HCT116 (cell line): Measurements from ENCODE around the gene ARHGAP8. TPM values are rescaled to one million over a fixed set of nuclear protein-coding genes. Genes with fewer than 3 reads are reported as not detected.

ENCODE experiments used
- ATAC-seq: fragments of 200-7000 bp; cut with Tn5 transposase; 2 replicates; pipeline ENCODE4 v1.9.1; 2020; ENCODE audit warnings: mild to moderate bottlenecking, moderate library complexity
- BruUV-seq: library from RNA; stranded (reverse); fragments of 400-500 nt; replicated peaks from 2 replicates; lab custom pipeline; 2021; lab: Mats Ljungman, UMichigan
- CTCF ChIA-PET: fragments of 300-600 bp; sonication (Branson Sonifier 250); formaldehyde crosslinking; loops from one replicate; lab custom pipeline; 2021; ENCODE audit warnings: antibody characterized with exemption; lab: Charles Lee
- POLR2A ChIA-PET: fragments of 300-600, 350-600 bp; sonication (Branson Sonifier 250); formaldehyde crosslinking; loops from one replicate; lab custom pipeline; 2021; ENCODE audit warnings: antibody characterized with exemption; lab: Charles Lee
- RAD21 ChIA-PET, 2 experiments: fragments of 300-600 bp; sonication (Branson Sonifier 250); formaldehyde crosslinking; loops; one replicate each; lab custom pipeline; 2023; ENCODE audit warnings: low total read pairs in 2 of 2; ENCODE audit not compliant: uncharacterized antibody in 2 of 2, unreplicated experiment in 2 of 2, low non-redundant PET in 1 of 2; lab: Charles Lee
- DNase-seq: peaks from one replicate; pipeline ENCODE4 v3.0.0-alpha.2; 2010; ENCODE audit warnings: low read depth, low spot score
- H2AFZ ChIP-seq: fragments of 200-600 bp; shearing (Covaris generic), sonication (generic); 2 replicates; pipeline ENCODE4 v1.6.1; 2017; ENCODE audit warnings: low read depth, mixed run types, mixed read lengths, antibody characterized with exemption, low read length; ENCODE audit not compliant: poor library complexity, severe bottlenecking
- H3K27ac ChIP-seq: 2 replicates; pipeline ENCODE4 v1.5.1; 2012; ENCODE audit warnings: low read depth, low read length
- H3K27me3 ChIP-seq: fragments of 200-600 bp; sonication (generic); 2 replicates; pipeline ENCODE4 v1.6.1; 2016; ENCODE audit warnings: mixed run types, low read length, mixed read lengths; ENCODE audit not compliant: insufficient read depth
- H3K36me3 ChIP-seq, 2 experiments: fragments of 200-500 bp in 1 of 2; fragments of 200-600 bp in 1 of 2; sonication (Bioruptor generic) in 1 of 2; sonication (generic) in 1 of 2; 2 replicates each; pipeline versions ENCODE4 v1.5.1 to v1.6.1; 2014 to 2016; ENCODE audit warnings: low read length in 2 of 2, inconsistent platforms in 1 of 2, mixed read lengths in 1 of 2, mixed run types in 1 of 2; ENCODE audit not compliant: insufficient read depth in 2 of 2, control insufficient read depth in 1 of 2
- H3K4me1 ChIP-seq, 2 experiments: fragments of 200-600 bp in 1 of 2; sonication (generic) in 1 of 2; 2 replicates each; pipeline versions ENCODE4 v1.5.1 to v1.6.1; 2012 to 2017; ENCODE audit warnings: low read length in 2 of 2, inconsistent platforms in 1 of 2, mild to moderate bottlenecking in 1 of 2, mixed read lengths in 1 of 2, mixed run types in 1 of 2, moderate library complexity in 1 of 2; ENCODE audit not compliant: insufficient read depth in 2 of 2, control insufficient read depth in 1 of 2
- H3K4me2 ChIP-seq: fragments of 200-600 bp; sonication (generic); 2 replicates; pipeline ENCODE4 v1.6.1; 2017; ENCODE audit warnings: mixed run types, low read length, mixed read lengths
- H3K4me3 ChIP-seq, 2 experiments: fragments of 200-600 bp in 1 of 2; sonication (generic) in 1 of 2; replicated peaks in 1 of 2; 2 replicates each; pipeline ENCODE4 v1.5.1; 2011 to 2016; ENCODE audit warnings: low read length in 2 of 2, control low read depth in 1 of 2, low read depth in 1 of 2, mild to moderate bottlenecking in 1 of 2, mixed read lengths in 1 of 2, mixed run types in 1 of 2
- H3K79me2 ChIP-seq: fragments of 200-600 bp; sonication (generic); 2 replicates; pipeline ENCODE4 v1.6.1; 2017; ENCODE audit warnings: mild to moderate bottlenecking, mixed run types, low read length, moderate library complexity, mixed read lengths; ENCODE audit not compliant: insufficient read depth
- H3K9ac ChIP-seq: fragments of 200-600 bp; sonication (generic); 2 replicates; pipeline ENCODE4 v1.6.1; 2016; ENCODE audit warnings: low read length, mixed read lengths
- H3K9me2 ChIP-seq: fragments of 200-600 bp; sonication (generic), shearing (Covaris generic); 2 replicates; pipeline ENCODE4 v1.6.1; 2017; ENCODE audit warnings: mixed run types, mild to moderate bottlenecking, moderate library complexity; ENCODE audit not compliant: insufficient read depth
- H3K9me3 ChIP-seq, 2 experiments: fragments of 200-500 bp in 1 of 2; fragments of 200-600 bp in 1 of 2; sonication (Bioruptor generic) in 1 of 2; sonication (generic) in 1 of 2; 2 replicates each; pipeline ENCODE4 v1.6.1; 2014 to 2017; ENCODE audit warnings: low read length in 2 of 2, mixed read lengths in 2 of 2, inconsistent platforms in 1 of 2, low read depth in 1 of 2, mild to moderate bottlenecking in 1 of 2, mixed run types in 1 of 2, moderate library complexity in 1 of 2; ENCODE audit not compliant: control insufficient read depth in 1 of 2, insufficient read depth in 1 of 2
- H4K20me1 ChIP-seq: fragments of 200-600 bp; sonication (generic), shearing (Covaris generic); 2 replicates; pipeline ENCODE4 v1.6.1; 2017; ENCODE audit warnings: mixed run types, mild to moderate bottlenecking, moderate library complexity; ENCODE audit not compliant: insufficient read depth
- CBX3 ChIP-seq: IDR thresholded peaks from 2 replicates; pipeline ENCODE4 v1.6.1; 2012; ENCODE audit warnings: low read depth
- EGR1 ChIP-seq: IDR thresholded peaks from 2 replicates; pipeline ENCODE4 v1.6.1; 2012; ENCODE audit warnings: low read depth
- ELF1 ChIP-seq: IDR thresholded peaks from 2 replicates; pipeline ENCODE4 v1.6.1; 2012; ENCODE audit warnings: low read depth, borderline replicate concordance
- EZH2 ChIP-seq: fragments of 200-600 bp; sonication (generic); IDR thresholded peaks from 2 replicates; pipeline ENCODE4 v1.6.1; 2017; ENCODE audit warnings: antibody characterized with exemption, mixed run types
- EZH2phosphoT487 ChIP-seq: fragments of 200-600 bp; IDR thresholded peaks from 2 replicates; pipeline ENCODE4 v1.6.1; 2018; ENCODE audit warnings: antibody characterized with exemption, borderline replicate concordance
- FOSL1 ChIP-seq: IDR thresholded peaks from 2 replicates; pipeline ENCODE4 v1.6.1; 2012; ENCODE audit warnings: low read depth
- JUND ChIP-seq: IDR thresholded peaks from 2 replicates; pipeline ENCODE4 v1.6.1; 2012
- POLR2A ChIP-seq: IDR thresholded peaks from 2 replicates; pipeline ENCODE4 v1.7.0; 2011; ENCODE audit warnings: borderline replicate concordance; ENCODE audit not compliant: insufficient read depth, insufficient read length; ENCODE audit errors: extremely low read depth
- RAD21 ChIP-seq: IDR thresholded peaks from 2 replicates; pipeline ENCODE4 v1.6.1; 2012; ENCODE audit warnings: low read depth, mild to moderate bottlenecking
- SIN3A ChIP-seq: IDR thresholded peaks from 2 replicates; pipeline ENCODE4 v1.6.1; 2012; ENCODE audit warnings: low read depth
- SP1 ChIP-seq: IDR thresholded peaks from 2 replicates; pipeline ENCODE4 v1.6.1; 2012; ENCODE audit warnings: low read depth
- SRF ChIP-seq: IDR thresholded peaks from 2 replicates; pipeline ENCODE4 v1.6.1; 2012; ENCODE audit warnings: low read depth
- TCF7L2 ChIP-seq: IDR thresholded peaks from 2 replicates; pipeline ENCODE4 v1.7.0; 2011; ENCODE audit warnings: borderline replicate concordance, inconsistent platforms; ENCODE audit not compliant: insufficient read depth, insufficient read length; ENCODE audit errors: extremely low read depth
- YY1 ChIP-seq: IDR thresholded peaks from 2 replicates; pipeline ENCODE4 v1.6.1; 2011; ENCODE audit warnings: low read length, low read depth, moderate library complexity, mild to moderate bottlenecking; ENCODE audit not compliant: insufficient replicate concordance; ENCODE audit errors: extremely low read depth
- ZFX ChIP-seq: fragments of 450-650 bp; IDR thresholded peaks from 2 replicates; pipeline ENCODE4 v1.6.1; 2017
- ZNF274 ChIP-seq: fragments of 200-500 bp; sonication (Bioruptor generic); IDR thresholded peaks from 2 replicates; pipeline ENCODE4 v1.6.1; 2014; ENCODE audit warnings: mild to moderate bottlenecking, low read depth, low read length, inconsistent platforms
- intact Hi-C: fragments of 100-400 bp; cut with micrococcal nuclease; formaldehyde crosslinking; loops from 2 replicates; pipeline ENCODE4 v1.10.0; 2022
- total RNA-seq: library from RNA; stranded (reverse); gene quantifications from one replicate; pipeline ENCODE4 v1.2.1, GENCODE V29; 2021; ENCODE audit not compliant: unreplicated experiment
- TF ChIP-seq, protein P1 (sequence below): IDR thresholded peaks from 2 replicates; pipeline ENCODE4 v1.6.1; 2012
- TF ChIP-seq, protein P2 (sequence below): IDR thresholded peaks from 2 replicates; pipeline ENCODE4 v1.6.1; 2012; ENCODE audit warnings: low read depth
- TF ChIP-seq, protein P3 (sequence below), 3 experiments: fragments of 200-600 bp in 1 of 3; sonication (generic) in 1 of 3; IDR thresholded peaks in 2 of 3; conservative IDR thresholded peaks in 1 of 3; 2 replicates each; pipeline ENCODE4 v1.5.1; 2012 to 2017; ENCODE audit warnings: low read depth in 2 of 3, low read length in 2 of 3, antibody characterized with exemption in 1 of 3, borderline replicate concordance in 1 of 3, control low read depth in 1 of 3, mild to moderate bottlenecking in 1 of 3, mixed read lengths in 1 of 3, mixed run types in 1 of 3, moderate library complexity in 1 of 3; ENCODE audit not compliant: insufficient read depth in 1 of 3
- TF ChIP-seq, protein P4 (sequence below): IDR thresholded peaks from 2 replicates; pipeline ENCODE4 v1.6.1; 2012

Gene ARHGAP8
- total RNA-seq, 1 experiment from 2014 or later, result 67.5 TPM

DNA sequence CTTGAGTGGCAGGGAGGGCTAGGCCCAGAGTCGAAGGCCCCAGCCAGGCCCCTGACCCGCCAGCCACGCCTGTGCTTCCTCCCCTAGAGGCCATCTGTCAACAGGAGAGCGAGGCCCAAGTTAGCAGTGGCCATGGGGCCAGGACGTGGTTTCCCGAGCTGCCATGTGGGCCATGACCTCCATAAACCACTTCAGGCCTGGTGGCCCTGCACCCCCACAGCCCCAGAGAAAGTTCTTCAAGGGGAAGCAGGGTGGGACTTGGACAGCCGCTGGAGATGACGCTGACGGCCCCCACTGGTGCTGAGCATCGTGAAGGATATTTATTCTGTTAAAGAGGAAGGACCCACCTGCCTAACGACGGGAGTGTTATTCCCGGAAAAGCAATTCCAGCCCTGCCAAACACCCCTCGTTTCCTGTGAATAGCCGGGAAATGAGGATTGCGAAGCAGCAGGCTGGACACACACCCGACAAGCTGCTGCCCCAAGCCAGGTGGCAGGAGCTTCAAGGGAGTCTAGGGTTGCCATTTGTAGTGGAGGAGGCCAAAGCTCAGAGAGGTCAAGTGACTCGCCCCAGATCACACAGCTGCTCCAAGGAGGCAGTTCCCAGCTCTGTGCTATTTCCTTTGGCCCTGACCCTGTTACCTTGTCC, 37.5 kb upstream of the ARHGAP8 start:
- 0 out of 4 replicates have a peak, but pooled peaks cover 0 to 3% of the 10 kb centered on the region in 2 experiments for H3K36me3 ChIP-seq
- H3K4me2 ChIP-seq, result no peak overlapping the region
- no peak overlapping the region for H3K27ac ChIP-seq
- no peaks in the 10 kb centered on the region for H3K27me3 ChIP-seq
- no peak overlapping the region for H2AFZ ChIP-seq
- intact Hi-C loops, result no loop called here
- H3K79me2 ChIP-seq, result peaks cover 16% of the 10 kb centered on the region; the same call in 1 of the 2 replicates
- CTCF ChIA-PET, result no interaction called here
- no peaks in the 10 kb centered on the region for H4K20me1 ChIP-seq
- ATAC-seq (no peak), DNase-seq (no peak)
- H3K4me3 ChIP-seq, result no peak overlapping the region
- no peak overlapping the region for H3K9ac ChIP-seq
- RAD21 ChIA-PET, result no interaction called here
- H3K9me2 ChIP-seq, result no peaks in the 10 kb centered on the region
- TF ChIP-seq JUND, result no peak
- TF ChIP-seq FOSL1, result no peak
- TF ChIP-seq SP1, result no peak
- TF ChIP-seq, protein P1, sequence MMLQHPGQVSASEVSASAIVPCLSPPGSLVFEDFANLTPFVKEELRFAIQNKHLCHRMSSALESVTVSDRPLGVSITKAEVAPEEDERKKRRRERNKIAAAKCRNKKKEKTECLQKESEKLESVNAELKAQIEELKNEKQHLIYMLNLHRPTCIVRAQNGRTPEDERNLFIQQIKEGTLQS, result no peak
- no peak for TF ChIP-seq EZH2
- no peak for TF ChIP-seq POLR2A
- TF ChIP-seq, protein P2, sequence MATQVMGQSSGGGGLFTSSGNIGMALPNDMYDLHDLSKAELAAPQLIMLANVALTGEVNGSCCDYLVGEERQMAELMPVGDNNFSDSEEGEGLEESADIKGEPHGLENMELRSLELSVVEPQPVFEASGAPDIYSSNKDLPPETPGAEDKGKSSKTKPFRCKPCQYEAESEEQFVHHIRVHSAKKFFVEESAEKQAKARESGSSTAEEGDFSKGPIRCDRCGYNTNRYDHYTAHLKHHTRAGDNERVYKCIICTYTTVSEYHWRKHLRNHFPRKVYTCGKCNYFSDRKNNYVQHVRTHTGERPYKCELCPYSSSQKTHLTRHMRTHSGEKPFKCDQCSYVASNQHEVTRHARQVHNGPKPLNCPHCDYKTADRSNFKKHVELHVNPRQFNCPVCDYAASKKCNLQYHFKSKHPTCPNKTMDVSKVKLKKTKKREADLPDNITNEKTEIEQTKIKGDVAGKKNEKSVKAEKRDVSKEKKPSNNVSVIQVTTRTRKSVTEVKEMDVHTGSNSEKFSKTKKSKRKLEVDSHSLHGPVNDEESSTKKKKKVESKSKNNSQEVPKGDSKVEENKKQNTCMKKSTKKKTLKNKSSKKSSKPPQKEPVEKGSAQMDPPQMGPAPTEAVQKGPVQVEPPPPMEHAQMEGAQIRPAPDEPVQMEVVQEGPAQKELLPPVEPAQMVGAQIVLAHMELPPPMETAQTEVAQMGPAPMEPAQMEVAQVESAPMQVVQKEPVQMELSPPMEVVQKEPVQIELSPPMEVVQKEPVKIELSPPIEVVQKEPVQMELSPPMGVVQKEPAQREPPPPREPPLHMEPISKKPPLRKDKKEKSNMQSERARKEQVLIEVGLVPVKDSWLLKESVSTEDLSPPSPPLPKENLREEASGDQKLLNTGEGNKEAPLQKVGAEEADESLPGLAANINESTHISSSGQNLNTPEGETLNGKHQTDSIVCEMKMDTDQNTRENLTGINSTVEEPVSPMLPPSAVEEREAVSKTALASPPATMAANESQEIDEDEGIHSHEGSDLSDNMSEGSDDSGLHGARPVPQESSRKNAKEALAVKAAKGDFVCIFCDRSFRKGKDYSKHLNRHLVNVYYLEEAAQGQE, result no peak
- TF ChIP-seq, protein P3, sequence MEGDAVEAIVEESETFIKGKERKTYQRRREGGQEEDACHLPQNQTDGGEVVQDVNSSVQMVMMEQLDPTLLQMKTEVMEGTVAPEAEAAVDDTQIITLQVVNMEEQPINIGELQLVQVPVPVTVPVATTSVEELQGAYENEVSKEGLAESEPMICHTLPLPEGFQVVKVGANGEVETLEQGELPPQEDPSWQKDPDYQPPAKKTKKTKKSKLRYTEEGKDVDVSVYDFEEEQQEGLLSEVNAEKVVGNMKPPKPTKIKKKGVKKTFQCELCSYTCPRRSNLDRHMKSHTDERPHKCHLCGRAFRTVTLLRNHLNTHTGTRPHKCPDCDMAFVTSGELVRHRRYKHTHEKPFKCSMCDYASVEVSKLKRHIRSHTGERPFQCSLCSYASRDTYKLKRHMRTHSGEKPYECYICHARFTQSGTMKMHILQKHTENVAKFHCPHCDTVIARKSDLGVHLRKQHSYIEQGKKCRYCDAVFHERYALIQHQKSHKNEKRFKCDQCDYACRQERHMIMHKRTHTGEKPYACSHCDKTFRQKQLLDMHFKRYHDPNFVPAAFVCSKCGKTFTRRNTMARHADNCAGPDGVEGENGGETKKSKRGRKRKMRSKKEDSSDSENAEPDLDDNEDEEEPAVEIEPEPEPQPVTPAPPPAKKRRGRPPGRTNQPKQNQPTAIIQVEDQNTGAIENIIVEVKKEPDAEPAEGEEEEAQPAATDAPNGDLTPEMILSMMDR (IDR thresholded peaks at IDR 0.05 in 2 of 3, conservative IDR thresholded peaks at IDR 0.05 in 1 of 3; ENCODE audit: borderline replicate concordance in 1 of 3, insufficient read depth in 1 of 3, low read depth in 2 of 3, low read length in 2 of 3), result no peak
- no peak for TF ChIP-seq CBX3
- TF ChIP-seq EGR1, result no peak
- TF ChIP-seq YY1, result no peak
- TF ChIP-seq EZH2phosphoT487, result no peak
- TF ChIP-seq, protein P4, sequence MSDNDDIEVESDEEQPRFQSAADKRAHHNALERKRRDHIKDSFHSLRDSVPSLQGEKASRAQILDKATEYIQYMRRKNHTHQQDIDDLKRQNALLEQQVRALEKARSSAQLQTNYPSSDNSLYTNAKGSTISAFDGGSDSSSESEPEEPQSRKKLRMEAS, result no peak
- no peak for TF ChIP-seq SRF
- TF ChIP-seq RAD21, result no peak
- TF ChIP-seq ZFX, result no peak
- TF ChIP-seq SIN3A, result no peak
- no peak for TF ChIP-seq TCF7L2
- TF ChIP-seq ELF1, result no peak
- no peak for TF ChIP-seq ZNF274
- POLR2A ChIA-PET, result no interaction called here
- peaks cover 0 to 9% of the 10 kb centered on the region in 2 experiments; a peak in 3 of 4 replicates for H3K4me1 ChIP-seq
- H3K9me3 ChIP-seq, result no peaks in the 10 kb centered on the region
- BruUV-seq, result no TSS peak
